Measurements from ENCODE around the gene NOP16.

The NOP16 gene

GRCh38 chr5:176388003-176388443 is 375 bp downstream of the NOP16 start:
- DNase-seq (ENCODE audit: low read depth in 4 of 4, low spot score in 1 of 4) = peak in 1 of 4 experiments; percentile 9

GRCh38 chr5:176387384-176387925 is 943 bp downstream of the NOP16 start:
- no peak for DNase-seq (ENCODE audit: low read depth in 4 of 4, low spot score in 1 of 4)

- DNase-seq (ENCODE audit: low read depth in 4 of 4, low spot score in 1 of 4) = no peak
Observed at GRCh38 chr5:176386491-176386890, 1.9 kb downstream of the NOP16 start.

- DNase-seq (ENCODE audit: low read depth in 4 of 4, low spot score in 1 of 4) = no peak
Observed at GRCh38 chr5:176384991-176385390, 3.4 kb downstream of the NOP16 start.

GRCh38 chr5:176384366-176384930 is 4.0 kb downstream of the NOP16 start:
- no peak for DNase-seq (ENCODE audit: low read depth in 4 of 4, low spot score in 1 of 4)

GRCh38 chr5:176383961-176384360 is 4.4 kb downstream of the NOP16 start:
- no peak for DNase-seq (ENCODE audit: low read depth in 4 of 4, low spot score in 1 of 4)

GRCh38 chr5:176383248-176383905 is 5.0 kb downstream of the NOP16 start:
- no peak for DNase-seq (ENCODE audit: low read depth in 4 of 4, low spot score in 1 of 4)

- DNase-seq (ENCODE audit: low read depth in 4 of 4, low spot score in 1 of 4) = no peak
Observed at GRCh38 chr5:176382721-176383120, 5.7 kb downstream of the NOP16 start.

GRCh38 chr5:176381979-176382378 is 6.4 kb downstream of the NOP16 start:
- DNase-seq (ENCODE audit: low read depth in 4 of 4, low spot score in 1 of 4) = no peak

- no peak for DNase-seq (ENCODE audit: low read depth in 4 of 4, low spot score in 1 of 4)
Observed at GRCh38 chr5:176381423-176381822, 7.0 kb downstream of the NOP16 start.

- no peak for DNase-seq (ENCODE audit: low read depth in 4 of 4, low spot score in 1 of 4)
Observed at GRCh38 chr5:176379881-176380280, 8.5 kb downstream of the NOP16 start.

- no peak for DNase-seq (ENCODE audit: low read depth in 4 of 4, low spot score in 1 of 4)
Observed at GRCh38 chr5:176373100-176373818, 15.1 kb downstream of the NOP16 start.

- DNase-seq (ENCODE audit: low read depth in 4 of 4, low spot score in 1 of 4) = no peak
Observed at GRCh38 chr5:176371621-176372539, 16.5 kb downstream of the NOP16 start.

GRCh38 chr5:176369934-176370711 is 18.3 kb downstream of the NOP16 start:
- DNase-seq (ENCODE audit: low read depth in 4 of 4, low spot score in 1 of 4) = no peak

GRCh38 chr5:176368726-176369125 is 19.7 kb downstream of the NOP16 start:
- DNase-seq (ENCODE audit: low read depth in 4 of 4, low spot score in 1 of 4) = no peak

- no peak for DNase-seq (ENCODE audit: low read depth in 4 of 4, low spot score in 1 of 4)
Observed at GRCh38 chr5:176366232-176366894, 22.0 kb downstream of the NOP16 start.

- peak in 3 of 4 experiments; percentile 29 to 59 (median 55) for DNase-seq (ENCODE audit: low read depth in 4 of 4, low spot score in 1 of 4)
Observed at GRCh38 chr5:176365351-176366231, 22.8 kb downstream of the NOP16 start, which contains the start of gene ARL10. Gene ARL10, plus strand, starts transcription at chr5:176365487. Its CDS starts 77 bp downstream, at chr5:176365564.

GRCh38 chr5:176364765-176365350 is 23.5 kb downstream of the NOP16 start:
- no peak for DNase-seq (ENCODE audit: low read depth in 4 of 4, low spot score in 1 of 4)

Measured in stimulated activated CD4-positive, alpha-beta T cell treated with anti-CD3 and anti-CD28 coated beads, Interleukin-1b, Interleukin-23, amount 100 ng/mL, for 24 hours (primary cell).